ENCODE measurements around the gene MAGEA6. TPM values are rescaled to one million over a fixed set of nuclear protein-coding genes. Genes with fewer than 3 reads are reported as not detected.
"Not testable (repeated sequence)": the region's sequence is repeated elsewhere in the genome, so short reads cannot be mapped to it uniquely, and the experiment has no call there.

The MAGEA6 gene, protein sequence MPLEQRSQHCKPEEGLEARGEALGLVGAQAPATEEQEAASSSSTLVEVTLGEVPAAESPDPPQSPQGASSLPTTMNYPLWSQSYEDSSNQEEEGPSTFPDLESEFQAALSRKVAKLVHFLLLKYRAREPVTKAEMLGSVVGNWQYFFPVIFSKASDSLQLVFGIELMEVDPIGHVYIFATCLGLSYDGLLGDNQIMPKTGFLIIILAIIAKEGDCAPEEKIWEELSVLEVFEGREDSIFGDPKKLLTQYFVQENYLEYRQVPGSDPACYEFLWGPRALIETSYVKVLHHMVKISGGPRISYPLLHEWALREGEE
- not detected for total RNA-seq
- not detected for polyA plus RNA-seq (ENCODE audit: insufficient read length in 2 of 2)
- long read RNA-seq, donor 1 = 0 reads
- long read RNA-seq, donor 2 = 0 reads
- long read RNA-seq, donor 3 = 0 reads
- long read RNA-seq, donor 4 = 0 reads

DNA sequence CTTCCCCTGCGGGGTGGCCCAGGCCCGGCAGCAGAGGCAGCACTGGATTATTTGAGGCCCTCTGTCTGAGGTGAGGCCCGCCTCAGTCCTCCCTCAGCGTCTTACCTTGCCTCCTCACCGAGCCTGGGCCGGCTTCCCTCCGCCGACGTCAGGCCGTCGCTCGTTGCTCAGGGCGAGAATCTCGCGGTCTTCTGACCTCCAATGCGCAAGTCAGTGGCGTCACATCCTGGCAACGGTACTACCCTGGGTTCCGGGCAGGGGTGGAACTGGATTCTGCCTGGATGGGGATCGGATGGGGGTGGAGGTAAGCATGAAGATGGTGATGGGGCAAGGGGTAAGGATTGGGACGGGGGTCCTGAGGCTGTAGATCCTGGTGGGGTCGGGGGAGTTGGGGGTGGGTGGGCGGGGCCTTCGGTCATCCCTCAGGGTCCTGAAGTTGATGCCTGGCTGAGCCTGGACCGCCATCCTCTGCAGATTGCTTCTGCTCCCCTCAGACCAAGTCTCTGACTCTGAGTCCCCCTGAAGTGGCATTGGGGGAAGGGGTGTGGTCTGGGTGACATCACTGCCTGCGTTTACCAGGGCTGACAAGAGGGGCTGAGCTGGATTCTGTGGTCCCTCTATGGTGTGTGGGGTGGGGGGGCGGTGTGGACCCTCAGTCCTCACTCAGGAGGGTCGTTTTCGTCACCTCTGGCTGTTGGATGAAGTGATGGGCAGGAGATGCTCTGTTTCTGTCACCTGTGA is at the start of gene MAGEA6:
Gene MAGEA6, minus strand, starts transcription at position 141 of the 741 bp plus-strand sequence. CDS start 2,039 bp downstream, outside the sequence.
- DNase-seq (ENCODE audit: low read depth in 4 of 6, low spot score in 6 of 6); H3K9me3 ChIP-seq (ENCODE audit: control insufficient read depth, insufficient read depth, low read length); H3K27me3 ChIP-seq (ENCODE audit: control insufficient read depth, insufficient read depth, low read length); H3K4me3 ChIP-seq (ENCODE audit: low read depth, low read length); H3K27ac ChIP-seq (ENCODE audit: low read depth, low read length); H3K36me3 ChIP-seq (ENCODE audit: control insufficient read depth, insufficient read depth, low read length); H3K4me1 ChIP-seq (ENCODE audit: control insufficient read depth, insufficient read depth, low read length): not testable (repeated sequence)
- WGBS (ENCODE audit: insufficient coverage) = no CpG with 5 or more reads among the region's 29 CpGs

DNA sequence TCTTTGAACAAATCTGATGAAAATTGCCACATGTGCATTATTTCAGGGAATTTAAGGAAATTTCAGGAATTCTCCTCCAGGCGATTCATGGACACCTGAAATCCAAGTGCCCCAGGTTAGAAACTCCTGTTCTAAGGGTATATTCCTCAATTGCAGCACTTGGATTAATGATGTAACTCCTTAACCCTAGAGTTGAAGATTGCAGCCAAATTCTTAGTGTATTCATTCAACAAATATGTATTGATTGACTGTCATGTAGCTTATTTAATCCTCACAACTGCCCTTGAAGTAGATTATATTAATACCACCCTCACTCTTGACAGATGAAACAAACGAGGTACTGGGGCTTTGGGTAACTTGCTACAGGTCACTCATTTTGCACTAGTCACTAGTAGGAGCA is 49.8 kb upstream of the MAGEA6 start:
- DNase-seq (ENCODE audit: low read depth in 4 of 6, low spot score in 6 of 6) = no peak
- WGBS (ENCODE audit: insufficient coverage) = 57% methylated on average over 1 of the region's 2 CpGs
- Histone ChIP-seq H3K27ac (ENCODE audit: low read depth, low read length) (no peak overlapping the region), H3K9me3 (ENCODE audit: control insufficient read depth, insufficient read depth, low read length) (no peaks in the 10 kb centered on the region), H3K27me3 (ENCODE audit: control insufficient read depth, insufficient read depth, low read length) (no peaks in the 10 kb centered on the region), H3K4me1 (ENCODE audit: control insufficient read depth, insufficient read depth, low read length) (no peaks in the 10 kb centered on the region), H3K36me3 (ENCODE audit: control insufficient read depth, insufficient read depth, low read length) (no peaks in the 10 kb centered on the region), H3K4me3 (ENCODE audit: low read depth, low read length) (no peak overlapping the region)

DNA sequence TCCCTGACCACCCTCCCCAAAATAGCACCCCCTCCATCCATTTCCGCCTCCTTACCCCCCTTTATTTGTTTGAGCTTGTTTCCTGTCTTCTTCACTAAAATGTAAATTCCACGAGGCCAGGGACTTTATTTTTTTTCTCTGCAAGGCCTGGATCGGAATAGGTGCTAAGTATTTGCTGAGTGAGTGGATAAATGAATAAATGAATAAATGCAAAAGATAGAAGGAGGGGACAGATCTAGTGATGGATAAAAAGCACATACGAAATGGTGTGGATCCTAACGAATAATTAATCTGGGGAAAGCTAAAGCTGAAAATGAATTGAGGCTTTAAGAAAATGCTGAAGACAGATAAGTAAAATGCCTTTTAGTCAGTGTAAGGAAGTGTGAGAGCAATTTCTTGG is 48.9 kb upstream of the MAGEA6 start:
- H3K9me3 ChIP-seq (ENCODE audit: control insufficient read depth, insufficient read depth, low read length) = no peaks in the 10 kb centered on the region
- H3K27me3 ChIP-seq (ENCODE audit: control insufficient read depth, insufficient read depth, low read length) = no peaks in the 10 kb centered on the region
- H3K27ac ChIP-seq (ENCODE audit: low read depth, low read length) = no peak overlapping the region
- H3K4me3 ChIP-seq (ENCODE audit: low read depth, low read length) = no peak overlapping the region
- no peak for DNase-seq (ENCODE audit: low read depth in 4 of 6, low spot score in 6 of 6)
- H3K4me1 ChIP-seq (ENCODE audit: control insufficient read depth, insufficient read depth, low read length) = no peaks in the 10 kb centered on the region
- 59% methylated on average over 4 of the region's 5 CpGs for WGBS (ENCODE audit: insufficient coverage)
- H3K36me3 ChIP-seq (ENCODE audit: control insufficient read depth, insufficient read depth, low read length) = no peaks in the 10 kb centered on the region

DNA sequence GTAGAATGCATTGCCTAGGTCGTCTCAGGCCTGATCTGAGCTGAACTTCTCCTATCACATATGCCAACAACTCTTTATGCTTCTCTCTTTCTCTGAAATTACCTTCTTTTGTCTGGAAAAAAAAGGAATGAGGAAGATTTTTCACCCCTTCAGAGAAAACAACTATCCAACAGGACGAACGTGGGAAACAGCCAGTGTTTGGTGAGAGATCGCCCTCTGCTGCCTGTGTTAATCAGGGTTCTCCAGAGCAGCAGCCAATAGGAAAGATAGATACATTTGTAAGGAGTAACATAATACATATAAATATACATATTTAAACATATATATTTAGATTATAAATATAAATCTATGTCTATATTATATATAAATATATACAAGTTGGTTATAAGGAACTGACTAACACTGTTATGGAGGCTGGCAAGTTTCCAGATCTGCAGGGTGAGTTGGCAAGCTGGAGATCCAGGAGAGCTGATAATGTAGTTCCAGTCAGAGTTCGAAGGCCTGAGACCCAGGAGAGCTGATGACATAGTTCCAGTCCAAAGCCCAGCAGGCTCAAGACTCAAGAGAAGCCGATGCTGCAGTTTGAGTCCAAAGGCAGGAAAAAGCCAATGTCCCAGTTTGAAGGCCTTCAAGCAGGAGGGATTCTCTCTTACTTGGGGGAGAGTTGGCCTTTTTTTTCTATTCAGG is 47.7 kb upstream of the MAGEA6 start:
- no peaks in the 10 kb centered on the region for H3K9me3 ChIP-seq (ENCODE audit: control insufficient read depth, insufficient read depth, low read length)
- H3K4me3 ChIP-seq (ENCODE audit: low read depth, low read length) = no peak overlapping the region
- peak in 3 of 6 donors; percentile 26 to 82 (median 64) for DNase-seq (ENCODE audit: low read depth in 4 of 6, low spot score in 6 of 6)
- 51% methylated on average over 2 of the region's 6 CpGs for WGBS (ENCODE audit: insufficient coverage)
- H3K27ac ChIP-seq (ENCODE audit: low read depth, low read length) = no peak overlapping the region
- H3K27me3 ChIP-seq (ENCODE audit: control insufficient read depth, insufficient read depth, low read length) = no peaks in the 10 kb centered on the region
- H3K36me3 ChIP-seq (ENCODE audit: control insufficient read depth, insufficient read depth, low read length) = no peaks in the 10 kb centered on the region
- no peaks in the 10 kb centered on the region for H3K4me1 ChIP-seq (ENCODE audit: control insufficient read depth, insufficient read depth, low read length)

DNA sequence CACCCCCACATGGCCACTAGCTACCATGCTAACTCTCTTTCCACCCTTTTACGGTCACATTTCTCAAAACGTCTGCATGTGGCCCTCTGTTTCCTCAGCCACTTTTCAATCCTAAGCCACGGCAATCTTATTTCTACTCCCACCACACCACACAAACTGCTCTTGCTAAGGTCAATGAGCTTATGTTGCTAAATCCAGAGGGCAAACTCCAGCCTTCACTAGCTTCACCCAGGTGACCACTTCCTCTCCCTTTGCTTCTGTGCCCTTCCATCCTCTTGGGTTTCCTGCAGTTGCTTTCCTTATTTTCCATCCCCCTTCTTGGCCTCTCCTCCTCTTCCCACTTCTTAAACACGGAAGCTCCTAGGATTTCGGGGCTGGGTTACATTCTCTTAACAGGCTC is 44.6 kb upstream of the MAGEA6 start:
- Histone ChIP-seq H3K4me3 (ENCODE audit: low read depth, low read length) (no peak overlapping the region), H3K27ac (ENCODE audit: low read depth, low read length) (no peak overlapping the region), H3K9me3 (ENCODE audit: control insufficient read depth, insufficient read depth, low read length) (no peaks in the 10 kb centered on the region), H3K4me1 (ENCODE audit: control insufficient read depth, insufficient read depth, low read length) (peaks cover 6% of the 10 kb centered on the region), H3K27me3 (ENCODE audit: control insufficient read depth, insufficient read depth, low read length) (no peaks in the 10 kb centered on the region), H3K36me3 (ENCODE audit: control insufficient read depth, insufficient read depth, low read length) (no peaks in the 10 kb centered on the region)
- 72% methylated on average over 5 of the region's 5 CpGs for WGBS (ENCODE audit: insufficient coverage)
- DNase-seq (ENCODE audit: low read depth in 4 of 6, low spot score in 6 of 6) = no peak

DNA sequence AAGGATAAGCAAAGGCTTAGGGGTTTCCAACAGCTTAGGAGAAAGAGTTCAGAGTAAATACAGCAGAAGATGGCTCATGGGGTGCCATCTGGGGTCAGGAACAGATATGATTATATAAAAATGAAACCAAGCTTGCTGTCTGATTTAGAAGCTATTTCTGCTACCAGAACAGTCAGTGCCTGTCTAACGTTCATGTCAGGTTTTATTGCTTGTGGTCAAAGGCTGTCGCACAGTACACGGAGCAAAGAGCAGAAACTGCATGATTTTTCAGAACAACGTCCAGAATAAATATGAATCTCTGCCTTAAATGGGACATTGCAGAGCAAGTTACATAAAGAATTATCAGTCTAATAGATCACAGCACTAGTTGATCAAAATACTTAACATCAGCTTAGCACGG is 43.7 kb upstream of the MAGEA6 start:
- H3K36me3 ChIP-seq (ENCODE audit: control insufficient read depth, insufficient read depth, low read length) = no peaks in the 10 kb centered on the region
- H3K4me1 ChIP-seq (ENCODE audit: control insufficient read depth, insufficient read depth, low read length) = peaks cover 6% of the 10 kb centered on the region
- no peaks in the 10 kb centered on the region for H3K9me3 ChIP-seq (ENCODE audit: control insufficient read depth, insufficient read depth, low read length)
- 34% methylated on average over 5 of the region's 5 CpGs for WGBS (ENCODE audit: insufficient coverage)
- no peak for DNase-seq (ENCODE audit: low read depth in 4 of 6, low spot score in 6 of 6)
- H3K27ac ChIP-seq (ENCODE audit: low read depth, low read length) = no peak overlapping the region
- H3K4me3 ChIP-seq (ENCODE audit: low read depth, low read length) = no peak overlapping the region
- H3K27me3 ChIP-seq (ENCODE audit: control insufficient read depth, insufficient read depth, low read length) = no peaks in the 10 kb centered on the region

DNA sequence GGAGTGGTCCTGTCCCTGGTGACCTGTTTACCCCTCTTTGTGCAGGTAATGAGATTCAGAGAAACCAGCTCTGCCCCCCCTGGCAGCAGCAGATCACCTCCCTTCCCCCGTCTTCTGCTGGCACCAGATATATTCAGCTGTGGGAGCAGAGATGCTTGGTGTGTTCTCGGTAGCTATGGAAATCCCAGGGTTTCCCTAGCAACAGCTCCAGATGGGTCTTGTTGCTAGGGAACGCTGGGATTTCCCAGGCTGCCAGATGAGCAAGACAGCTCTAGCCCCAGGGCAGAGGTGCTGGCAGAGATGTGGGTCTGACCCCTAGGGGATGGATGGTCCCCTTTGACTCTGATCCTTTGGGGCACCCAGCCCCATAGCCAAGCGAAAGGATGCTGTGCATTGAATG is 40.9 kb upstream of the MAGEA6 start:
- H3K9me3 ChIP-seq (ENCODE audit: control insufficient read depth, insufficient read depth, low read length) = no peaks in the 10 kb centered on the region
- no peak overlapping the region for H3K27ac ChIP-seq (ENCODE audit: low read depth, low read length)
- whole genome bisulfite sequencing (ENCODE audit: insufficient coverage) = 40% methylated on average over 4 of the region's 4 CpGs
- H3K27me3 ChIP-seq (ENCODE audit: control insufficient read depth, insufficient read depth, low read length) = no peaks in the 10 kb centered on the region
- H3K36me3 ChIP-seq (ENCODE audit: control insufficient read depth, insufficient read depth, low read length) = no peaks in the 10 kb centered on the region
- no peak overlapping the region for H3K4me3 ChIP-seq (ENCODE audit: low read depth, low read length)
- peak in 5 of 6 donors; percentile 33 to 94 (median 64) for DNase-seq (ENCODE audit: low read depth in 4 of 6, low spot score in 6 of 6)
- peaks cover 6% of the 10 kb centered on the region for H3K4me1 ChIP-seq (ENCODE audit: control insufficient read depth, insufficient read depth, low read length)

DNA sequence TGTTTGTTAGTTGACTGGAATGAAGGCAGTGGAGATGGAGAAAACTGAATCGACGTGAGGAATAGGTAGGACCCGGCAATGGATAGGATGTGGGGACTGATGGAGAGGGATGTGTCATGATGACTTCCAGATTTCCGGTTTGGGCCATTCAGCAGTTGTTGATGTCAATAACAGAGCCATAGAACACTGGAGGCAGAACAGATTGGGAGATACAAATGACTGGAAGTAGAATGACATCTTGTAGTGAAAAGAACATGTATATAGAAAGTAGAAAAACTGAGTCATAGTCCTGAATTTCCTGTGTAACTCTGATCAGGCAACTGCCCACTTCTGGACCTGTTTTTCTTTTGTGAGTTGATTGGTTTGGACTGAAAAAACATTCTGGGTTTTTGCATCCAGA is 36.5 kb upstream of the MAGEA6 start:
- DNase-seq (ENCODE audit: low read depth in 4 of 6, low spot score in 6 of 6) = no peak
- Histone ChIP-seq H3K36me3 (ENCODE audit: control insufficient read depth, insufficient read depth, low read length) (no peaks in the 10 kb centered on the region), H3K27me3 (ENCODE audit: control insufficient read depth, insufficient read depth, low read length) (no peaks in the 10 kb centered on the region), H3K4me3 (ENCODE audit: low read depth, low read length) (no peak overlapping the region), H3K4me1 (ENCODE audit: control insufficient read depth, insufficient read depth, low read length) (peaks cover 6% of the 10 kb centered on the region), H3K27ac (ENCODE audit: low read depth, low read length) (no peak overlapping the region), H3K9me3 (ENCODE audit: control insufficient read depth, insufficient read depth, low read length) (no peaks in the 10 kb centered on the region)
- WGBS (ENCODE audit: insufficient coverage) = 77% methylated on average over 4 of the region's 4 CpGs

DNA sequence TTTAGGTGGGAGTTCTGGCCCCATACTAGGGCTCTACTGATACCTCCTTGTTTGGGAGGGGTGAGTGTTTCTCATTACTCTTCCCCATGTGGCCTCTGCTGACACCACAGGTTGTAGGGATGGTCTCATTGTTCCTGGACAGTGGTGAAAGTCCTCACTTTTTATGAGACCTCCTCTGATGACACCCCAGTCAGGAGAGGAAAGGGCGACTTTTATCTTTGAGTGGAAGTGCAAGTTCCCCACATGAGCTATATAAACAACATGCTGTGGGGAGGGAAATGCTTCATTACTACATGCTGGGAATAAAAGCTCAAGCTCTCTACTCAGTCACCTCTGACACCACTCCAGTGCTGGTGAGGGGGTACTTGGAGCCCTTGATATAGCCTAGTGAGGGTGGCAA is 29.5 kb upstream of the MAGEA6 start:
- no peak overlapping the region for H3K4me3 ChIP-seq (ENCODE audit: low read depth, low read length)
- WGBS (ENCODE audit: insufficient coverage) = no CpG with 5 or more reads among the region's 1 CpG
- H3K4me1 ChIP-seq (ENCODE audit: control insufficient read depth, insufficient read depth, low read length) = no peaks in the 10 kb centered on the region
- H3K27me3 ChIP-seq (ENCODE audit: control insufficient read depth, insufficient read depth, low read length) = no peaks in the 10 kb centered on the region
- no peak overlapping the region for H3K27ac ChIP-seq (ENCODE audit: low read depth, low read length)
- no peak for DNase-seq (ENCODE audit: low read depth in 4 of 6, low spot score in 6 of 6)
- no peaks in the 10 kb centered on the region for H3K36me3 ChIP-seq (ENCODE audit: control insufficient read depth, insufficient read depth, low read length)
- H3K9me3 ChIP-seq (ENCODE audit: control insufficient read depth, insufficient read depth, low read length) = no peaks in the 10 kb centered on the region

Data from spinal cord (tissue), 10 donors.